GM13976 (cell line): Measurements from ENCODE around the gene USP49.
A peak's percentile ranks its signal among the peaks of the same experiment; 100 is the strongest.

ENCODE experiments used
- DNase-seq: peaks from one replicate; pipeline ENCODE4 v3.0.0; 2012; ENCODE audit warnings: low spot score
- in situ Hi-C: fragments of 300-500 bp; cut with MboI; formaldehyde crosslinking; loops from one replicate; pipeline ENCODE4 v1.12.0; 2022; ENCODE audit warnings: low sequenced_read_pairs, mixed read lengths, inconsistent platforms; ENCODE audit not compliant: unreplicated experiment
- TF ChIP-seq, protein P1 (sequence below): IDR thresholded peaks from 2 replicates; pipeline ENCODE4 v1.5.1; 2012; ENCODE audit warnings: borderline replicate concordance, mild to moderate bottlenecking; ENCODE audit not compliant: insufficient read depth; ENCODE audit errors: extremely low read depth, missing control alignments, control extremely low read depth

Gene USP49

GRCh38 chr6:41785689-41786450 lies 109.3 kb downstream of the USP49 start:
- peak; percentile 51 for DNase-seq
- in situ Hi-C loops, result no loop called here
- TF ChIP-seq, protein P1, sequence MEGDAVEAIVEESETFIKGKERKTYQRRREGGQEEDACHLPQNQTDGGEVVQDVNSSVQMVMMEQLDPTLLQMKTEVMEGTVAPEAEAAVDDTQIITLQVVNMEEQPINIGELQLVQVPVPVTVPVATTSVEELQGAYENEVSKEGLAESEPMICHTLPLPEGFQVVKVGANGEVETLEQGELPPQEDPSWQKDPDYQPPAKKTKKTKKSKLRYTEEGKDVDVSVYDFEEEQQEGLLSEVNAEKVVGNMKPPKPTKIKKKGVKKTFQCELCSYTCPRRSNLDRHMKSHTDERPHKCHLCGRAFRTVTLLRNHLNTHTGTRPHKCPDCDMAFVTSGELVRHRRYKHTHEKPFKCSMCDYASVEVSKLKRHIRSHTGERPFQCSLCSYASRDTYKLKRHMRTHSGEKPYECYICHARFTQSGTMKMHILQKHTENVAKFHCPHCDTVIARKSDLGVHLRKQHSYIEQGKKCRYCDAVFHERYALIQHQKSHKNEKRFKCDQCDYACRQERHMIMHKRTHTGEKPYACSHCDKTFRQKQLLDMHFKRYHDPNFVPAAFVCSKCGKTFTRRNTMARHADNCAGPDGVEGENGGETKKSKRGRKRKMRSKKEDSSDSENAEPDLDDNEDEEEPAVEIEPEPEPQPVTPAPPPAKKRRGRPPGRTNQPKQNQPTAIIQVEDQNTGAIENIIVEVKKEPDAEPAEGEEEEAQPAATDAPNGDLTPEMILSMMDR, result no peak

DNA sequence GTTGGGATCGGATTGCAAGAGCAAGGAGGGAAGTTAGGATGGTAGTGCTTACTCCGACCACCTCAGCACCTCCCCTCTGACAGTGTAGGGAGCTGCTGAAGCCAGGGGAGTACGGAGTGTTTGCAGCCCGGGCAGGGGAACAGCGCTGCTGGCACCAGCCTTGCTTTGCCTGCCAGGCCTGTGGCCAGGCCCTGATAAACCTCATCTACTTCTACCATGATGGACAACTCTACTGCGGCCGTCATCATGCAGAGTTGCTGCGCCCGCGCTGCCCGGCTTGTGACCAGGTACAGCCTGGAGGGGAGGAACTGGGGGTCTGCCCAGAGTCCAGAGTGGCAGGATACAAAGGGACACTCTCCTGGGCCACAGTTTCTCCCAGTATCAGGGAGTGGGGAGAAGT lies 109.9 kb downstream of the USP49 start:
- TF ChIP-seq, protein P1, result no peak
- no peak for DNase-seq
- in situ Hi-C loops, result no loop called here

DNA sequence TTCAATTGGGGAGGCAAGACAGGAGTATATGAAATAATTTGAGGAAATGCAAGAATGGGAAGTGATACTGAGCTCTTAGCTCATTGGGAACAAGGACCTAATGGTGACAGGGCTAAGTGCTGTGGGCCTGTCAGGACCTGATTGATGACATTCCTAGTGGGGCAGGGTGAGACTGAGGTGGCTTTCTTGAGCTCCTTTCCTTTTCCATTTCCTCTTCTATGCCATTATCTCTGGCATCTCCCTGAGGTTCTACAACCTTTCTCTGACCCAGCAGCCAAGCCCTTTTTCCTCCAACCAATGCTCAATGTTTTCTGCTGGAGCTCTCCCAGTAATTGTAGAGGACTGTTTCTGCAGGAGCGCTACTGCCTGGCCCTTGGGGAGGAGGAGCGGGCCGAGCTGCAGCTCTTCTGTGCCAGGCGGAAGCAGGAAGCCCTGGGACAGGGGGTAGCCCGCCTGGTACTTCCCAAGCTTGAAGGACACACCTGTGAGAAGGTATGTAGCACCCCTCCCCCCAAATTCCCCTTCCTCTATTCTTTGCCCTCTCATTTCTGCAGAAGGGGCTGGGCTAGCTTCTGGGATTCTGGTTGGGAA lies 110.5 kb downstream of the USP49 start:
- no peak for DNase-seq
- in situ Hi-C loops, result no loop called here
- TF ChIP-seq, protein P1, result no peak

DNA sequence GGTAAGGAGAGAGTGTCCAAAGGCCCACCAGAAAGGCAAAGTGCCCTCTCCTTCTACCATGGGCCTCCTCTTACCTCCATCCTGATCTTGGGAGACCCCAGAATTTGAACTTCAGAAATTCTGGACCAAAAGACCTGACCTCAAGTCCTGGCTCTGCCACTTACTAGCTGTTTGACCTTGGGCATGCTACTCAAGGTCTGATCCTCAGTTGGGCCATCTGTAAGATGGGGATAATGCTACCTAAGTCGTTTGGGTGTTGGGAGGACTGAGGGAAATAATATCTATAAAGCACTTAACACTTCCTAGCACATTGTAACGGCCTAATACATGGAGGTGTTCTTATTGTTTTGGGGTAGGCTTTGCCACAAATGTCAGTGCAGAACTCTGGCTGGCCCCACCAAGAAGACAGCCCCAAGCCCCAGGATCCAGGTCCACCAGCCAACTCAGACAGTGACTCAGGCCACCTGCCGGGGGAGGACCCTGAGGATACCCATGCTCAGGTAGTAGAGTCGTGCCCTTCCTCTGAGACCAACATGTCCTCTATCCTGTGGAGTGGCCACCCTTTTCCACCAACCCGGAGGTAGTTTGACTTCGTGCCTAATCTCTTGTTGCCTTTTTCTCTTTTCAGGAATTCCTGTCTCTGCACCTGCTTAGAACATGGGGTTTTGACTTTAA lies 111.9 kb downstream of the USP49 start:
- in situ Hi-C loops, result no loop called here
- TF ChIP-seq, protein P1, result no peak
- no peak for DNase-seq

DNA sequence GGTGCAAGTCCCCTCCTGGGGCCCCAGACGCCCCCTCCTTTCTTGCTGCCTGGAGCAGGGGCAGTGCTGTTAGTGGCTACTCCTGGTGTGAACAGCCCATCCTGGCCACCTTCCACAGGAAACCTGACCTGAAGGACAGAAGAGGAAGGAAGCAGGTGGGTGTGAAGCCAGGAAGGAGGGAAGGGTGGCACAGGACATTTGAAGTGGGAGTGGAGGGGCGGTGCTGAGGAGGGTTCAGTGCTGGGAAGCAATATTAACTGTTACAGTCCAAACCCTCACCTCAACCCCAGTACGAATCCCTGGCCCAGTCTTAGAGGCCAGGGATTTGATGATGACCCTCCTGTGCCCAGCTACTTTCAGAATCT lies 113.8 kb downstream of the USP49 start:
- TF ChIP-seq, protein P1, result no peak
- DNase-seq, result no peak
- in situ Hi-C loops, result no loop called here

DNA sequence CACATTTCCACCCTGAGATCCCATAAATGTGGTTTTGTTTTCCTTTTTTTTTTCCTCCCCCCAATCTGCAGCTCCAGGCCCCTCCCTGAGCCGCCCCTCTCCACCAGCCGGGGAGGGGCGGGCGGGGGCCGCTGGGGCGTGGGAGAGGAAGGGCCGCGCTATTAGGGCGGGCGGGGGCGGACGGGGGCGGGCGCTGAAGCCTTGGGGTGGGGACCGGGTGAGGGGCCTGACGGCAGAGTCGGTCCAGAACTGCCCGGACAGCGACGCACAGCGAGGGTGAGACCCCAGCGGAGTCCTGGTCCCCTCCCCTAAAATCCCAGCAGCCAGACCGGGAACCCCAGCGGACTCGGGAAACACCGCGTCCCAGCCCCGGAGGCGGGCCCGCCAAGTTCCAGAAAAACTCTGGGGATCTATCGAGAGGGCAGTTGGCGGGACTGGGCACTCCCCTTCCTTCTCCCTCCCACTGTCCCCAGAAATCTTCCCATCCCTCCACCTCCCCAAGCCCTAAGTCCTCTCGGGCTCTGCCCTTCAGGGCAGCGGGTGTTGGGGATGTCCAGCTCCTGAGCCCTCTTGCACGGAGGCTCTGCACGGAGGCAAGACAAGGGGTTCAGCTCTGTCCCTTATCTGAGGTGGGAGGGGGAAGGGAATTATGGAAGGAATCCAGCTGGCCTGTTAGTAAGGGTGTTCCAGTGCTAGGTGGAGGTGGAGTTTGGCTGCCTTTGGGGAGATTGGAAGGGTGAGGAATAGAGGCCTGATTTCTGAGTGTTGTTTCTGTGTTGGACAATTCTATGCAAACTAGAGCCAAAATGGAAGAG lies 114.4 kb downstream of the USP49 start, which contains the start of gene PRICKLE4:
Gene PRICKLE4, plus strand, starts transcription at position 232 of the 815 bp plus-strand sequence. CDS start 2,692 bp downstream, outside the sequence.
- DNase-seq, result no peak
- TF ChIP-seq, protein P1, result no peak
- in situ Hi-C loops, result no loop called here
